ENCODE data around the gene SRSF7.

The SRSF7 gene

DNA sequence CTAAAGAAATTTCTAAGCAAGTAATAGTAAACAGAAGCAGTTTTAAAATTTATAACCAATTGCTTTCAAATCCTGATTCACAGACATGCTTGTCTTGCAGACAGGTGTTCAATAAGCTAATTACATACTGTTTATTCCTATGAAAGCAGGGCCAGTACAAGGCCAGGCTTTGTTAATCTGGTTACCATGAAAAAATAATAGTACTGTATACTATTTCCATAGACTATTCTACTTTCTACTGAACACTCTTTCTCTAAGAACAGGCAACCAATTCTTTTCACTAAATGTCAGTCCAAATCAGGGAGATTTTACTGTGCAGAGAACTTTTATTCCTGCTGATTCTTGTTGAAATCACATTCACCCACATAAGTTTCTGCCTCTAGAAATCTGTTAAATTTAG lies 2.9 kb upstream of the SRSF7 start:
- no peak overlapping the region for H3K4me3 ChIP-seq (ENCODE audit: low read depth, low read length)
- TF ChIP-seq, protein P1, sequence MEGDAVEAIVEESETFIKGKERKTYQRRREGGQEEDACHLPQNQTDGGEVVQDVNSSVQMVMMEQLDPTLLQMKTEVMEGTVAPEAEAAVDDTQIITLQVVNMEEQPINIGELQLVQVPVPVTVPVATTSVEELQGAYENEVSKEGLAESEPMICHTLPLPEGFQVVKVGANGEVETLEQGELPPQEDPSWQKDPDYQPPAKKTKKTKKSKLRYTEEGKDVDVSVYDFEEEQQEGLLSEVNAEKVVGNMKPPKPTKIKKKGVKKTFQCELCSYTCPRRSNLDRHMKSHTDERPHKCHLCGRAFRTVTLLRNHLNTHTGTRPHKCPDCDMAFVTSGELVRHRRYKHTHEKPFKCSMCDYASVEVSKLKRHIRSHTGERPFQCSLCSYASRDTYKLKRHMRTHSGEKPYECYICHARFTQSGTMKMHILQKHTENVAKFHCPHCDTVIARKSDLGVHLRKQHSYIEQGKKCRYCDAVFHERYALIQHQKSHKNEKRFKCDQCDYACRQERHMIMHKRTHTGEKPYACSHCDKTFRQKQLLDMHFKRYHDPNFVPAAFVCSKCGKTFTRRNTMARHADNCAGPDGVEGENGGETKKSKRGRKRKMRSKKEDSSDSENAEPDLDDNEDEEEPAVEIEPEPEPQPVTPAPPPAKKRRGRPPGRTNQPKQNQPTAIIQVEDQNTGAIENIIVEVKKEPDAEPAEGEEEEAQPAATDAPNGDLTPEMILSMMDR (IDR thresholded peaks at IDR 0.05; ENCODE audit: low read depth, low read length), result no peak

GRCh38 chr2:38751596-38752410 lies 642 bp upstream of the SRSF7 start:
- TF ChIP-seq, protein P1 (IDR thresholded peaks at IDR 0.05; ENCODE audit: low read depth, low read length), result no peak
- peak overlapping the region; percentile 97 for H3K4me3 ChIP-seq (ENCODE audit: low read depth, low read length)

- TF ChIP-seq, protein P1 (IDR thresholded peaks at IDR 0.05; ENCODE audit: low read depth, low read length), result no peak
- H3K4me3 ChIP-seq (ENCODE audit: low read depth, low read length), result peak overlapping the region; percentile 97
These were observed 910 bp downstream of the SRSF7 start for GRCh38 chr2:38750011-38750890.

DNA sequence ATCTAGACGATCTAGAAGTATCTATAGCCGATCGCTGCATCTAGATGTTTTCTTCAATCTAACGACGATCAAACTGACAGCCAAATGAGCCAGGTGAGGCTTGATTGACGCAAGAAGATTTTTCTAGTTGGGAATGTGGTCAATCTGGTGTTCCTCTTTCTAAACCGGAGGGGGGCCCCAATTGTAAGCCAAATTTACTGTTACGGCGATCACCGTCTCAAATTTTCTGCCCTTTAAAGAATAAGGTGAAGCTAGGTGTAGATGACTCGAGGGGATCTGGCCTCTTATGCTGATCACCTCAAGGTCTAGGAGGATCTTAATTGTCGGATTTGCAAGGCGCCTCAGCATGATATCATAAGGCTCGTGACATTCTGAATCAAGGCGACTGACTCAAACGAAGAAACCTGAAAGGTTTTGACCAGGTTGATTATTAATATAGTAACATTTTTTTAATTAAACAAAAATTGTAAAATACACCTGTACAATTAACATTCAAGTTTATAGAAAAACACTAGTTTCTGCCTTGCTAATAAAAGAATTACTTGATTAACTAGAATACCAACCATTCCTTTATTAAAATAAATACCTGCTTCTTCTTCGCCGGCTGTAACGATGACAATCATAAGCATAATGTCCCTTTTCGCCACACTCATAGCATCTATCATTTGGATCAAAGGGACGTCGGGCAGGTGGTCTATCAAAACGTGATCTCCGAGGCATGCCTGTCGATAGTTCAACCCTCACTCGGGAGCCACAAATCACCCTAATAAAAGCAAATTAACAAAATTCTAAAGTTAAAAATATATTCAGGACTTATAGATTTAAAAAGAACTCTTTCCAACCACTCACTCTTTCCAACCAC lies 2.0 kb downstream of the SRSF7 start:
- TF ChIP-seq, protein P1 (IDR thresholded peaks at IDR 0.05; ENCODE audit: low read depth, low read length), result no peak
- H3K4me3 ChIP-seq (ENCODE audit: low read depth, low read length), result peak overlapping the region; percentile 97

DNA sequence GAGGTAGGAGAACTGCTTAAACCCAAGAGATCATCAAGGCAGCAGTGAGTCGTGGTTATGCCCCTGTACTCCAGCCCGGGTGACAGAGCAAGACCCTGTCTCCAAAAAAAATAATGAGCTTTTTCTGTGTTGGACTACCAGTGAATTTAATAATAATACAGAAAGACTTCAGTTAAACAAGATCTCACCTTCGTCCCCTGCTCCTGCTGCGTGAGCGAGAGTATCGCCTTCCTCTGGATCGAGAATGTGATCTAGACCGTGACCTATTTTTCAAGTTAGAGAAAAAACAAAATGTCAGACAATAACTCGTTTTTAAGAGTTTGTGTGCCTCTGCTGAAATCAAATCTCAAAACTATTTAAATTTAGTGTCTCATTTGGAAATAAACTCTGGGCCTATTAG lies 2.8 kb downstream of the SRSF7 start:
- TF ChIP-seq, protein P1 (IDR thresholded peaks at IDR 0.05; ENCODE audit: low read depth, low read length), result no peak
- no peak overlapping the region for H3K4me3 ChIP-seq (ENCODE audit: low read depth, low read length)

DNA sequence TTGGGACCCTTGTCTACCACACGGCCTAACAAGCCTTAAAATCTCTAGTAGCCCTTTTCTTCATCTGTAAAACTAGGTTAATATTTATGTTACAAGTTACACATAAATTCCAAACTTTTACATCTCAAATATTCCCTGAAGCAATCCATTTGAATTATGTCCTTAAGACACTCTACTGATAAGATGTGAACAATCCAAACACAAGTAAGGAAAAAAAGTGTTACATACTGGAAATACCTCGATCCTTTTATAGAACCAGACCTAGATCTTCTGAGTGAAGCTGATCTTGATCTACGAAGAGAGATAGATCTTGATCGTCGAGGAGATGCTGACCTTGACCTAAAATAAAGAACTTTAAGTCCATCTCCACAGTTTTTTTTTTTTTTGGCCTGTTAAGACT lies 3.3 kb downstream of the SRSF7 start:
- H3K4me3 ChIP-seq (ENCODE audit: low read depth, low read length), result no peak overlapping the region
- TF ChIP-seq, protein P1 (IDR thresholded peaks at IDR 0.05; ENCODE audit: low read depth, low read length), result no peak
